K562 (cell line): ENCODE data around the gene ATF3. TPM values are rescaled to one million over a fixed set of nuclear protein-coding genes. Genes with fewer than 3 reads are reported as not detected.

Source experiments
- AFF4 ChIP-seq: sonication (generic); formaldehyde crosslinking; IDR thresholded peaks from 2 replicates; pipeline ENCODE4 v1.8.0; 2023; ENCODE audit warnings: mild to moderate bottlenecking, missing genetic modification reagents
- ETV5 ChIP-seq: sonication (generic); formaldehyde crosslinking; IDR thresholded peaks from 2 replicates; pipeline ENCODE4 v1.4.0; 2020; ENCODE audit warnings: low read depth, mild to moderate bottlenecking, missing genetic modification reagents
- FOXP4 ChIP-seq: sonication (generic); formaldehyde crosslinking; IDR thresholded peaks from 2 replicates; pipeline ENCODE4 v1.8.0; 2022; ENCODE audit warnings: mild to moderate bottlenecking, missing genetic modification reagents, borderline replicate concordance
- HLTF ChIP-seq: fragments of 450-650 bp; IDR thresholded peaks from 2 replicates; pipeline ENCODE4 v1.6.1; 2016
- MXD1 ChIP-seq: fragments of 250-450 bp; sonication (Bioruptor Pico); IDR thresholded peaks from 2 replicates; pipeline ENCODE4 v1.8.0; 2021; ENCODE audit warnings: borderline replicate concordance, mild to moderate bottlenecking, moderate library complexity; ENCODE audit not compliant: poor library complexity, severe bottlenecking
- PHF21A ChIP-seq: fragments of 450-650 bp; IDR thresholded peaks from 2 replicates; pipeline ENCODE4 v1.6.1; 2017; ENCODE audit warnings: low read depth, borderline replicate concordance
- PYGO2 ChIP-seq: fragments of 450-650 bp; IDR thresholded peaks from 2 replicates; pipeline ENCODE4 v1.6.1; 2016; ENCODE audit warnings: mild to moderate bottlenecking, missing genetic modification characterization, moderate library complexity, missing compliant biosample characterization
- RBBP5 ChIP-seq: fragments of 200-600 bp; sonication (generic); IDR thresholded peaks from 2 replicates; pipeline ENCODE4 v1.6.1; 2012; ENCODE audit warnings: borderline replicate concordance, mild to moderate bottlenecking, low read length, control low read depth, inconsistent platforms; ENCODE audit not compliant: insufficient read depth, poor library complexity, severe bottlenecking
- RCOR1 ChIP-seq, 2 experiments: IDR thresholded peaks; 2 replicates each; pipeline ENCODE4 v1.6.1; 2012; ENCODE audit warnings: low read depth in 2 of 2, low read length in 2 of 2, borderline replicate concordance in 1 of 2, improper control_type of control experiment in 1 of 2
- RUNX1 ChIP-seq: sonication (generic); IDR thresholded peaks from 2 replicates; pipeline ENCODE4 v1.6.1; 2016; ENCODE audit warnings: antibody characterized with exemption, low read depth
- TBL1XR1 ChIP-seq, 2 experiments: IDR thresholded peaks; 2 replicates each; pipeline ENCODE4 v1.6.1; 2012; ENCODE audit warnings: improper control_type of control experiment in 2 of 2, low read length in 2 of 2, mild to moderate bottlenecking in 1 of 2
- TCF7 ChIP-seq: sonication (generic); IDR thresholded peaks from 2 replicates; pipeline ENCODE4 v1.6.1; 2016; ENCODE audit warnings: antibody characterized with exemption, borderline replicate concordance
- THRB ChIP-seq: fragments of 450-650 bp; formaldehyde crosslinking; conservative IDR thresholded peaks from 2 replicates; pipeline ENCODE4 v1.4.0; 2022; ENCODE audit warnings: mild to moderate bottlenecking, missing genetic modification characterization
- TOE1 ChIP-seq, 2 experiments: fragments of 450-650 bp in 1 of 2; sonication (generic) in 1 of 2; formaldehyde crosslinking in 1 of 2; IDR thresholded peaks; 2 replicates each; pipeline versions ENCODE4 v1.7.1 to v1.8.0; 2016 to 2022; ENCODE audit warnings: borderline replicate concordance in 2 of 2, mild to moderate bottlenecking in 2 of 2, antibody characterized with exemption in 1 of 2, inconsistent platforms in 1 of 2, low read depth in 1 of 2, missing genetic modification reagents in 1 of 2, moderate library complexity in 1 of 2
- ZNF134 ChIP-seq: fragments of 250-450 bp; sonication (Bioruptor Pico); conservative IDR thresholded peaks from 2 replicates; pipeline ENCODE4 v1.4.0; 2020
- polyA plus RNA-seq, 8 experiments: library from polyadenylated mRNA; depleted of rRNA in 4 of 8; stranded (reverse) in 5 of 8; unstranded in 3 of 8; fragments of >200 nt; fragmentation: Nextera tagmentation in 2 of 8; fragmentation: Illumina TruSeq in 1 of 8; extraction: Ambion mirVana in 2 of 8; extraction: Trizol in 1 of 8; gene quantifications; 2 replicates each; pipeline versions ENCODE4 v1.2.1 to v1.2.3, GENCODE V29; 2011 to 2014; ENCODE audit warnings: inconsistent platforms in 1 of 8, missing spikeins in 1 of 8
- total RNA-seq, 7 experiments: library from RNA; depleted of rRNA in 6 of 7; stranded (reverse); fragments of >200 nt in 6 of 7; fragmentation: Illumina TruSeq in 2 of 7; extraction: Trizol in 2 of 7; gene quantifications; 2 replicates each; pipeline versions ENCODE4 v1.2.1 to v1.2.3, GENCODE V29; 2011 to 2021; ENCODE audit warnings: low replicate concordance in 1 of 7

ATF3 gene
- total and polyA plus RNA-seq, 9 of the 15 experiments (the other 6 are each of a cell fraction or from before 2014, with no cell fraction given), result 3.5 to 28.2 (median 19.8) TPM

- no peak for TF ChIP-seq MXD1 (CRISPR knock-in tag)
- no peak; the same call in none of the 2 replicates for TF ChIP-seq FOXP4
- no peak for TF ChIP-seq RCOR1 (IDR thresholded peaks at IDR 0.05; ENCODE audit: borderline replicate concordance in 1 of 2, low read depth in 2 of 2, low read length in 2 of 2)
- no peak; a peak in 1 of 4 replicates for TF ChIP-seq TBL1XR1 (IDR thresholded peaks at IDR 0.05; ENCODE audit: low read length in 2 of 2)
- no peak for TF ChIP-seq HLTF
- TF ChIP-seq ZNF134, result no peak
- TF ChIP-seq RBBP5, result peak; percentile 60
- no peak for TF ChIP-seq TOE1 (IDR thresholded peaks at IDR 0.05; ENCODE audit: borderline replicate concordance)
- TF ChIP-seq TOE1 (CRISPR knock-in tag; IDR thresholded peaks at IDR 0.05; ENCODE audit: borderline replicate concordance, low read depth), result no peak
- TF ChIP-seq PYGO2 (tag), result no peak
- 0 out of 2 replicates have a peak, but pooled peaks have one; percentile 29 for TF ChIP-seq TCF7
- TF ChIP-seq PHF21A, result no peak
- TF ChIP-seq RUNX1, result no peak
- peak; percentile 65 for TF ChIP-seq THRB (CRISPR knock-in tag)
- no peak; the same call in 1 of the 2 replicates for TF ChIP-seq ETV5 (CRISPR knock-in tag)
- TF ChIP-seq AFF4, result peak; percentile 80
Measured at GRCh38 chr1:212608959-212609700, 569 bp downstream of the ATF3 start (continued).
